Activated CD8-positive, alpha-beta memory T cell treated with anti-CD3 and anti-CD28 coated beads for 24 hours (primary cell): ENCODE results near the gene STX12.
A peak's percentile ranks its signal among the peaks of the same experiment; 100 is the strongest.
"Not testable (repeated sequence)": the region's sequence is repeated elsewhere in the genome, so short reads cannot be mapped to it uniquely, and the experiment has no call there.

Experiments
- DNase-seq: peaks from one replicate; pipeline ENCODE4 v3.0.0-alpha.2; 2020

STX12 gene

GRCh38 chr1:27831568-27832410 lies 58.8 kb downstream of the STX12 start:
- DNase-seq: no peak

GRCh38 chr1:27832762-27833161 lies 59.7 kb downstream of the STX12 start:
- no peak for DNase-seq

- DNase-seq: no peak
Observed at GRCh38 chr1:27833470-27833869, 60.5 kb downstream of the STX12 start.

DNA sequence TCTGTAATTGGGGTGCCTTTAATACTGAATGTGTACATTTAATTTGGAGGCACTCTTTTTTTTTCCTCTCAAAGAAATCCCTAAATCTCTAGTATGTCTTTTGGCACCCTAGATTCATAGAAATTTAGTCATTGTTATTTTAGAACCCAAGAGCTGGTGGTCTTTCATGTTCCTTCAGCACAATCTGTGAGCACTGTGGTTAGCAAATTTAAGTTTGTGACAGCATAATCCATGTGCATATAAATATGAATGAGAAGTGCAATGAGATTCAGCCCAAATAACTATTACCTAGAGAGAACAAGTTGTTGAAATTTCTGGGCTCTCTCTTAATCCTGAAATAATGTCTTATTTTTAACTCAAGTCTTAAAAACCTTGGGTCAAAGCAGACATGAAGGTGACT lies 62.0 kb downstream of the STX12 start:
- DNase-seq: no peak

- no peak for DNase-seq
Observed at GRCh38 chr1:27835501-27835900, 62.5 kb downstream of the STX12 start.

DNA sequence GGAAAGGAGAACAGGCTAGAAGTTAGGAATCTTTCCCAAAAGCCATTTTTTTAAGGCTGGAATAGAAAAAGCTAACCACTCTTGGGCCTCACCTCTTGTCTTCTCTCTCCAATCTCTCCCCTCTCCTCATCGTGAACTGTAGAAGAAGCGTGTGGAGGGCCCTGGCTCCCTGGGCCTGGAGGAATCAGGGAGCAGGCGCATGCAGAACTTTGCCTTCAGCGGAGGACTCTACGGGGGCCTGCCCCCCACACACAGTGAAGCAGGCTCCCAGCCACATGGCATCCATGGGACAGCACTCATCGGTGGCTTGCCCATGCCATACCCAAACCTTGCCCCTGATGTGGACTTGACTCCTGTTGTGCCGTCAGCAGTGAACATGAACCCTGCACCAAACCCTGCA lies 76.9 kb downstream of the STX12 start:
- no peak for DNase-seq

- DNase-seq: no peak
Observed at GRCh38 chr1:27855085-27855484, 82.1 kb downstream of the STX12 start.

- no peak for DNase-seq
Observed at GRCh38 chr1:27856561-27857343, 83.7 kb downstream of the STX12 start.

DNA sequence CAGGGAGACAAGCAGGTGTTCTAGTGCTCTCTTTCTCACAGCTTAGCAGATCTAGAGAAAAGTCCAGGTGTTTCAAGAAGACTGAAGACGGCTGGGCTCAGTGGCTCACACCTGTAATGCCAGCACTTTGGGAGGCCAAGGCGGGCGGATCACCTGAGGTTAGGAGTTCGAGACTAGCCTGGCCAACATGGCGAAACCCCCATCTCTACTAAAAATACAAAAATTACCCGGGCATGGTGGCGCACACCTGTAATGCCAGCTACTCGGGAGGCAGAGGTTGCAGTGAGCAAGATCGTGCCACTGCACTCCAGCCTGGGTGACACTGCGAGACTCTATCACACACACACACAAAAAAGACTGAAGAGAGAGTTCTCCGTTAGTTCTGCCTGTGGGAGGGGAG lies 84.5 kb downstream of the STX12 start:
- DNase-seq: not testable (repeated sequence)

GRCh38 chr1:27858072-27858948 lies 85.3 kb downstream of the STX12 start:
- DNase-seq: peak; percentile 94

DNA sequence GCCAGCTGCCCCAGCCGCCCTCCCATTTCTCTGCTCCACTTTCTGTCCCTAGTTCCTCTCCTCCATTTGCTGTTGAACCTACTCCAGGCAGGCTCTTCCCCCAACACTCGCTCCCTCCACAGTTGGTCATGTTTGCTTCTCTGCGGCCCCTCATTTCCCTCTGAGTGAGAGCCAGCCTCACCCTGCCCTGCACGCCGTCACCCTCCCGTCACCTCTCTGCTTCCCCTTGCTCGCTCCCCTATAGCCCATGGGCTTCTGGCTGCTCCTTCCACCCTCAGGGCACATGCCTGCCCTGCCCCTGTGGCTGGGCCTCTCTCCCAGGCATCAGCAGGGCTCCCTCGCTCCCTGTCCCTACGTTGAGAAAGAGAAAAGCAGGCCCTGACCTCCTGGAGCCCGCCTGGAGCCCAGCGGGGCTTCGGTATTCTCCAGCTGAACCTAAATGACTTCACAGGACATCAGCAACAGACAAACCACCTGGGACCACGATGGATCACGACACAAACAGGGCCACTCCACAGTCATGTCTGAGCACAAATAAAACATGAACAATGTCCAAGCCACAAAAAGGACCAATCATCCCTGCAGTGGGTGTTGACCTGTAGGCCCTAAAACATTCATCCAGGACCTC lies 86.0 kb downstream of the STX12 start:
- DNase-seq: no peak

DNA sequence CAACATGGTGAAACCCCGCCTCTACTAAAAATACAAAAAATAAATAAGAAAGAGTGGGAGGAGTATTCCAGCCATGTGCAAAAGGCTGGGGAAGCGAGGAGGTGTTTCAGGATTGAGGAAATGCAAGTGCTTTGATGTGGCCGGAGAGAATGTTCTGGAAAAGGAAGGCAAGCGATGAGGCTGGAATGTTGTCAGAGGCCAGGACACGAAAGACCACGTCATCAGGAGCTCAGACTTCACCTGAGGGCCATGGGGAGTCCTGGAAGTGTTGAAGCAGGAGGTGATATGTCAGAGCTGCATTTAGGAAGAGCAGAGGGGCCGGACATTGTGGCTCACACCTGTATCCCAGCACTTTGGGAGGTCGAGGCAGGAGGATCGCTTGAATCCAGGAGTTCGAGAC lies 88.4 kb downstream of the STX12 start:
- no peak for DNase-seq

DNA sequence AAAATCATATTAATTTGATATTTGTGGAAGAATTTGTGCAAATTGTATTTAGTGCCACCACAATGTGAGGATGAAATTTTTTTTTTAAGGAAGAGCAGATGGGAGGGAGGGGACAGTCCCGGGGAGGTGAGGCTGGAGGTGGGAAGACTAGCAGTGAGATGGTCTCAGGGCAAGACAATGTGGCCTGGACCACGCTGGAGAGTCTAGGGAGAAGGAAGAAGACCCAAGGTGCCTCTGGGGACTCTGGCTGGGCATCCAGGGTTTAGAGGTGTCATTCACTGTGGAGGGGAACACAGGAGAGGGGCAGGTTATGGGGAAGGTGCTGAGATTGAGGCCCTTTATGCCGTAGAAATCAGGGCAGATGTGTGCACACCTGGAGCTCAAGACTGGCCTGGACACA lies 89.0 kb downstream of the STX12 start:
- DNase-seq: no peak

DNA sequence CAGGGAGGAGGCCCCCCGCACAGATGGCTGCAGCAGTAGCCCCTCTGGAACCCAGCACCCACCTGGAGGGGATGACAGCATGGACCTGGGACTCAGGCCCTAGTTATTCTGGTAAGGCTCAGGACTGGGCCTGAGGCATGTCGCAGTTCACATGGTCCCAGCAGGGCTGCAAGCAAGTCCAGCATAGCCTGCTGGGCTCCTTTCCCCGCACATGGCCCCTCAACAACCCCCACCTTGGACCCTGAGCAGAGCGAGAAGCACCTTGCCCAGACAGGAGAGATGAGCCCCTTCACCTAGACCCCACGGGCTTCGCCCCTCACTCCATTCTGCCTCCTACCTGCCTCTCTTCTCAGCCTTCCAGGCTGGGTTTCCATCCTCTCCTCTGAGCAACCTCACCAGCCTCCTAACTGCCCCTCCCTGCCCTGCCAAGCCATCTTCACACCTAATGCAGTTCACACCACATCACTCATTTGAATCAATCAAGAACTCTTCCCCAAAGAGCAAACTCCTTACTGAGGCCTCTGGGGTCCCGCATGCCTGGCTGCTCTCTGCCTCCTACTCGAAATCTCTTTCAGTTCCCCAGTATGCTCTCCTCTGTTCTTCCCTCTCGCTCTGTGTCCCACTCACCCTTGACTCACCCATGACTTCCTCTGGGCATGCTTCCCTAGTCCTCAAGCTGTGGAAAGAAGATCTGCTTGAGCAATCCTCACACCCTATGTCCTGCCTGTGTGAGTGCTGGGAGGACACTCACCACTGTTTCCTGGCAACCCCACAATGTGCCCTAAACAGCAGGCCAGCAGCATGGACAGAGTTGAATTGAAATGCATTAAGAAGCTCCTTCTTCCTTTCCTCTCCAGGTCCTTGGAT lies 89.9 kb downstream of the STX12 start:
- no peak for DNase-seq

GRCh38 chr1:27863538-27863915 lies 90.5 kb downstream of the STX12 start:
- DNase-seq: no peak

DNA sequence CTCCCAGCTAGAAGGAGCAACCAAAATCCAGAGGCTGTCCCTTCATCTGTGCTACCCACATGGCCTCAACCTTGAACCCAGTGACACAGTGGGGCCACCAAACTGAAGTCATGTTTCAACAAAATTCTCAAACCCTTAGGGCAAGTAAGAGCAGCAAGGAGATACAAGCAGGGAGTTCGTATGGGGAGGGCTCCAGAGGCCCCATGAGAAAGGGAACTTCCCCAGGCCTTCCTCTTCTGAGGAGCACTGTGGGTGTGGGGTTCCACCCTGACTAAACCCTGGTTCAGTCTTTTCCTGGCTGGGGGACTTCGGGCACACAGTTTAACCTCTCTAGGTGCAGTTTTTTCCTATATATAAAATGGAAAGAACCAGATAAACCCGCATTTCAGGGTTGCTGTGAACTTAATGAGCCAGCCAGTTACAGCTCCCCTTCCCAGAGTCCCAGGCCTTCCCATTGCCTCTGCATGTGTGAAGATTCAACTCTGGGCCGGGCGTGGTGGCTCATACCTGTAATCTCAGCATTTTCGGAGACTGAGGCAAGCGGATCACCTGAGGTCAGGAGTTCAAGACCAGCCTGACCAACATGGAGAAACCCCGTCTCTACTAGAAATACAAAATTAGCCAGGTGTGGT lies 91.4 kb downstream of the STX12 start:
- no peak for DNase-seq

DNA sequence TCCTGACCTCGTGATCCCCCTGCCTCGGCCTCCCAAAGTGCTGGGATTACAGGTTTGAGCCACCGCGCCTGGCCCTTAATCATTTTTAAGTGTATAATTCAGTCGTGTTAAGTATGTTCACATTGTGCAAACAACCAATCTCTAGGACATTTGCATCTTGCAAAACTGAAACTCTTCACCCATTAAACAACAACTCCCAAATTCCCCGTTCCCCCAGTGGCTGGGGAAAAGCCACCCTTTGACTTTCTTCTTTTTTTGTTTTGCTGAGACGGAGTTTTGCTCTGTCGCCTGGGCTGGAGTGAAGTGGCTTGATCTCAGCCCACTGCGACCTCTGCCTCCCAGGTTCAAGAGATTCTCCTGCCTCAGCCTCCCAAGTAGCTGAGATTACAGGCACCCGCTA lies 92.8 kb downstream of the STX12 start:
- no peak for DNase-seq

- DNase-seq: no peak
Observed at GRCh38 chr1:27868556-27868931, 95.5 kb downstream of the STX12 start.

DNA sequence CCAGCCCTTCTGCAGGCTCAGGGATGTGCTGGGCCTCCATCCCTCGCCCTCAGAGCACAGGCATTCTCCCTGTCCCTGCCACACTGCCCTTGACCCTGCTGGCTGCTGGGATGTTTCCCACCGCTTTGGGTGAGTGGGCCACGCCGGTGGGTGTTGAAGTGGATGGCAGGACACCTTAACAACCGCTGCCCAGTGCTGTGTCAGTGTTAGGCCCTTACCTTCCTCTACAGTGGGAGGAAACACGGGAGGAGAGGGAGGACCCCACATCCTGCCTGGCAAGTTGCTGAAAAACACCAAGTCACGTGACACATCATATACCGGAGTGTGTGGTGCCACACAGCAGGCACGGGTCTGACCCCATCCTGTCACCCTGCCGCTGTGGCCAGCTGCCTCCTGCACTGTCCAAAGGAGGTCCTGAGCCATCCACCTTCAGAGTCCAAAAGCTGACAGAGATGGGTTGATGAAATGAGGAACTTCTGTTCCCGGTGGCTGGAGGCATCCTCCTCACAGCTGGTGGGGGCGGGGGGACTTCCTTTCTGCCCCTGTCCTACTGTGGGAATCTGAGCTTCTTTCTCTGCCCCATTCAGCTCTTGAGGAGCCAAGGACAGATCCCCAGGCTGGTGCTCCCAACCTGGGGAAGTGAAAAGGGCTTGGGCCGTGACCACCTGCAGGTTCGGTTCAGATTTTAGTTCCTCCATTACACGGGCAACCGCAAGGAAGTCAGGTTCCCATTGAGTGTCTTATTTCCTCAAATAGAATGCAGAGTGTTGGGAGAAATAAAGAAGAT lies 96.1 kb downstream of the STX12 start:
- DNase-seq: peak; percentile 85

DNA sequence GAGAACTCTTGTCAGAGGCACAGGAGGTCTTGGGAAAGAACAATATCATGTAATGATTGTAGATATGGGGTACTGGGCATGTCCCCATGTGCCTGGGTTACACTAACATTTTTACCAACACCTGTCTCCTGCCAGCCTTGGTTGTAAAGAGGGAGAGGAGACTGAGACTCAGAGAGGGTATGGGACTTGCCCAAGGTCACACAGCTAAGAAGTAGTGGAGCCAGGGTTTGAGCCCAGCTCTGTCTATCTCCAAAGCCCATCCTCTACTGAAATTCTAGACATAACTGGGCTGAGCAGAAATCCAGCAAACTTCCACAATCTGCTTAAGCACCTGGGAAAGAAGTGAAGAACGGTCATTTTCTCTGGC lies 96.7 kb downstream of the STX12 start:
- DNase-seq: no peak

GRCh38 chr1:27871076-27871475 lies 98.1 kb downstream of the STX12 start:
- DNase-seq: not testable (repeated sequence)
